Anterior cingulate cortex (tissue), 58 donors: Measurements from ENCODE around the gene USP44.

Experiments used
- DNase-seq, 58 donors: peaks; one replicate each; lab custom pipeline; 2025; lab: John Stamatoyannopoulos, UW

The USP44 gene

DNA sequence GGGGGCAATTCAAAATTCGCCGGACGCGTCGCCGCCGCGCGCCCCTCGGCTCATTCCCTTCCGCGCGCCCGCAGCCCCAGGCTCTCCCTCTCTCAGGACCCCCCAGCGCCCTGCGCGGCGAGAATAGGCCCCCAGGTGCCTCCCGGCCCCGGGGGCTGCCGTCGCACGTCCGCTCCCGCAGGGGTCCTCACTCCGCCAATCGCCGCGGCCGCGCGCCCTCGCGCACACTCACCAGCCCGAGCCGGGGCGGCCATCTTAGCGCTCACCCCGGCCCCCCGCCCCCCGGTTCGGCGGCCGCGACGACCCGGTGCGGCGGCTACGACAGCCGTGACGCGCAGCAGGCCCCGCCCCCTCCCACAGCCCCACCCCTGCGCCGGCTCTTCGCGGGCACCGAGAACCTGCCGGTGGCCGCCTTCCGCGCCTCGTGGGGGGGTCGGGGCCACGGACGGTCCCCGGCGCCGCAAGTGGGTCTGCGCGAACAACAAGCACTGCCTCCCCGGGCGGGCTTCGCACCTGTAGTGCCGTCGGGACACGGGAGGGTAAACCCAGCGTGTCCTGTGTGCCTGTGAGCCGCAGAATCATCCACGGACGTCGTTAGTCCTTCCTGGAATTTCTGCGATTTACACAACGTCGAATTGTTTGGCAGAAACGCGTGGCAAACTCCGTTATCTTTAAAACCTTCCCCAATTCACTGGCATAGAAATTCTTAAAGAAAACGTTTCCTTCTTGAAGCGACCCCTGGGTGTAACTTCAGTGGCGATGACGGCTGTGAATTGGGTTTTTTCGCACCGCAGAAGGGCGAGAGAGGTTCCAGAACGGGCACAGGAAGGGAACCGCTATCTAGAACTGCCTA lies 2.5 kb downstream of the USP44 start:
- peak in 44 of 58 donors; percentile 3 to 66 (median 36) for DNase-seq

DNA sequence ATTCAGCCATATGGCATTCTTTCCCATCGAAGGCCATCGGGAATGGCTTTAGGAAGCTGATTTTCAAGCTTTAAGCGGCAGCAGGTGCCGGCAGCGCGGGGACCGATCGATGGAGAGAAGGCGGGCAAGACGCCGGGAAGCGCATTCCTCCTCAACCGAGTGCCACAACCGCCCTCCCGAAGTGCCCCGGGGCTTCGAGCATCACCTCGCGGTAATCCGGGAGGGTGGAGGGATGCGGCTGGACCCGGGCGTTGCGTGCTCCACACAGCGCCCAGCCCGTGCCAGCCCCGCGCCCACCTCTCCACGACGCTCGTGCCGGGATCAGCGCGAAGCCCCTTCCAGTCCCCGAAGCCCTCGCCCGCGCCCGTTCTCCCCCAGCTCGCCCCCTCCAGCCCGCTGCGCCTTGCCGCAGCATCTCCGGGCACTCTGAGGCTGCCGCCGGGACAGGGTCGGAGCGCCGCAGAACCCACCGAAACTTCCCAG lies 3.2 kb downstream of the USP44 start:
- DNase-seq, result peak in 13 of 58 donors; percentile 4 to 35 (median 18)

DNA sequence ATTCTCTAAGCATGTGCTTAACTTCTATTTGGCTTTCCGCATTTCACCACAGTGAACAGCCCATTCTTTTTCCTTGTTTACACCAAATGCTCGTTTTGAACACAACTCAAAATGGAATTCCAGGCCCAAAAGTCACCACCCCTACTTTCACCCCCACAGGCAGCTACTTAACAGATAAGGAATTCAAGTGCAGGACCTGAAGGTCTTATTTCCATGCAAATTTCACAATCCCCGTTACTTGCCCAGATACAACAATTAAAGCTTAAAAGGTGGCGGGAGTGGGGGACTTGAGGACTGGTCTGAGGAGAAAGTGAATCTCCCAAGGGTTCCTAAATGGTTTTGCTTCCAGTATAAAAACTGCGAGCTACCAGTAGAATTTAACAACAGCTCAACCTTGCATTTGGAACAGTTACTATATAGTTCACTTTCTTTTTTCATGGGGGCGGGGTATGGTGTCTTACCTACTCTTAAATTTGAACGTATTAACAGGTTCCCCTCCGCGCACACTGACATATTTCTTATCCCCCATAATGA lies 3.7 kb downstream of the USP44 start:
- DNase-seq, result no peak

GRCh38 chr12:95546491-95546813 lies 4.8 kb downstream of the USP44 start:
- no peak for DNase-seq

GRCh38 chr12:95545731-95546490 lies 5.4 kb downstream of the USP44 start:
- no peak for DNase-seq

GRCh38 chr12:95545303-95545702 lies 6.0 kb downstream of the USP44 start:
- no peak for DNase-seq

DNA sequence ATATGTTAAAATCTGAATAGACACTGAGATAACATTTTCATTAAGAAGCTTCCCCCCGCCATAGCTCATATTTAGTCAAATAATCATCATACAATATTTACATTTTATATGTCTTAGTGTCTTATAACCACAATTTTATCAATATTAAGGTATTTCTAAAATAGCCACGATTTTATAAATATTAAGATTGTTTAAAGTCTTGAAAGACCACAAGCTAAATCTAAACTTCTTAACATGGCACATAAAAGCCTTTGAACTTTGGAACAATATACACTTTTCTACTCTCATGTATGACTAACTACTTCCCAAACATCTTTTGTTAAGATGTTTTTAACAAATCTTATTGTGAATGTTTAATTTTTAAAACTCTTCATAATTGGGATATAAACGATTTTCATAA lies 6.5 kb downstream of the USP44 start:
- no peak for DNase-seq

- DNase-seq, result no peak
These were observed 8.0 kb downstream of the USP44 start for GRCh38 chr12:95543305-95543704.

DNA sequence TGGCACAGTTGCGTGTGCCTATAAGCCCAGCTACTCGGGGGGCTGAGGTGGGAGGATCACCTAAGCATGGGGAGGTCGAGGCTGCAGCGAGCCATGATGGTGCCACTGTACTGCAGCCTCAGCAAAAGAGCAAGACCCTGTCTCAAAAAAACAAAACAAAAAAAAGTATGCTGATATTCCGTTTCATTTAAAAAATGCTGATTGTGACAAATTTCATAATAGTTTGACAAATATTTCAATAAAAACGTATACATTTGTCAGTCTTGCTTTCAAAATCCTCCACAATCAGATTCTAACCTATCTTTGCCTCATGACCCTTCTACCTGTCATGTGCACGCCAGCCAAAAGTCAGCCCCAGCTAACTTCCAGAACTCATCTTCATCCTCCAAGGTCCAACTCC lies 9.8 kb downstream of the USP44 start:
- no peak for DNase-seq

DNA sequence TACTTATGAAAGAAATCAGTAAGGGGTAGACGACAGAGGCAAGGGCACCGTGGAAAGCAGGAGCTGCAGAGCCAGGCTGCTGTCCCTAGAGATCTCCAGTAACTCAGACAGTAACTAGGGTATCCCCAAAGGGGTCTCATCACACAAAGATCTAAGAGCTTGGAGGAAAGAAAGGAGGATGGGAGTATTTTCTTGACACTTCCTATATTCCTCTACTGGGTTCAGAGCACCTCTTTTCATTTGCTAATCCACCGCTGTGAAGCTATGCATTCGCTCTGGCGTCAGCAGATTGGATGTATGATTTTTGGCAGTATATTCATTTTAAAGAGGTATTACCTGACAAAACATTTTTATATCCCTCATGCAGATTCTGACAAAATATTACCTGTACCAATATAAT lies 12.6 kb downstream of the USP44 start:
- DNase-seq, result no peak

GRCh38 chr12:95538006-95538405 lies 13.3 kb downstream of the USP44 start:
- no peak for DNase-seq

DNA sequence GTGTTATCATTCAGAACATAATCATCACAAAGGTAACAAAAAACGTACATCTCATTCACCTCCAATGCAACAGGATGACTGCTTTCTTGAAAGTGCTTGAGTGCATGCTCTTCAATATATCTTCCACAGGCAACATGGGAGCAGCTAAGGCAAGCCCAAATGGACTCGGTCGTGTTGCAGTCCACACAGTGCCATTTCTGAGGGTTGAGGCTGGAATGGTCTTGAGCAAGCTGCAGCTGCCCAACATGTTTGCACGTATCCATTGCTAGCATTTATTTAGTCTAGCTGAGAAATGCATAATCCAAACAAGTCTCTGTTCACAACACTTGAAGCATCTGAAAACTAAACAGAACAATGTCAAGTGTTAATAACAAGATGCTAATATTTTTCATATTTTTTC lies 17.3 kb downstream of the USP44 start:
- DNase-seq, result no peak

DNA sequence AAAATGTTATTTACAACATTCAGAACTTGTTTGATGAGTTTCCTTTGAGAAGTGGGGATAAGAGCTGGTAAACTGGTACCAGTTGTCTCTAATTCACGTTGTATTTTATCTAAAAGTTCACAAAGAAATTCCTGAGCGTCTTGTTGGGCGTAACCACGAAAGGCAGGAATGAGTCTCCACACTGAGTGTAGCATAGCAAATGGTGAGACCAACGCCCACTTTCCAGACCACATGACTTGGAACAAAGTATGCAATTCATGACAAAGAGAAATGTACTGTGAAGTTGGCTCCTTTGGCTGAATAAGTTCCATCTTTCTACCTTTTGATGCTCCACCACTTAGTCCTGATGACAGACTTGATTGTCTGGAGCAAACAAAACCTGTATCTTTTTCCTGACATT lies 18.4 kb downstream of the USP44 start:
- DNase-seq, result no peak

DNA sequence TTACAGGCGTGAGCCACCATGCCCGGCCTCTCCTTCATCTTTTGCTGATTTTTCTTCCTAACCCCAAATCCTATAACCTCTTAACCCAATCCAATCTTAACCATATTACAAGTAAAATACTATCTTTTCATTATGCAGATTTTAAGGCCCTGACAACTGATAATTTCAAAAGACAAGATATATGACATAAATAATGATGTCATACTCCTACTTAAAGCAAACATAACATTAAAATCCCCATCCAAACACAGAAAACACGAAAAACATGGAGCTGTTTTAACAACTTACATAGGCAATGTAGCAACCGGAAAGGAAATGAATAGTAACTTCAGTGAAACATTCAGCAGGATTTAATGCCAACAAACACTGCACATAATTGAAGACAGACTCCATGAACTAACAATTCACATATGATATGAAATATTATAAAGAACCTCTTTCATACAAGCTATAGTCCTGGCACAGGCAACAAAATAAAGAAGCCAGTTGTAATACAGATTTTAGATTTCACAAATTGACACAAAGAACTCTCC lies 21.5 kb downstream of the USP44 start:
- DNase-seq, result no peak

GRCh38 chr12:95528431-95528830 lies 22.8 kb downstream of the USP44 start:
- no peak for DNase-seq

DNA sequence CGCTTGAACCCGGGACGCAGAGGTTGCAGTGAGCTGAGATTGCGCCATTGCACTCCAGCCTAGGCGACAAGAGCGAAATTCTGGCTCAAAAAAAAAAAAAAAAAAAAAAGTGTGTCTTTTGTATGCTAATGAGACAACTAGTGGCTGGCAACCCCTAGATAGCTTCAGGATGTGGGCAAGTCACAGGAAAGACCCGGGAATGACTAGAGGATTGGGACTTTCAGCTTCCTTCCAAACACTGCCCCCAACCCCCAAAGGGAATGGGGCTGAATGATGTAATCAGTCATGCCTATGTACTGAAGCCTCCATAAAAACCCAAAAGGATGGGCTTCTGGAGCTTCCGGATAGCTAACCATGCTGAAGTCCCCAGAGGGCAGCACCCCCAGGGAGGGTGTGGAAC lies 28.6 kb downstream of the USP44 start:
- no peak for DNase-seq

DNA sequence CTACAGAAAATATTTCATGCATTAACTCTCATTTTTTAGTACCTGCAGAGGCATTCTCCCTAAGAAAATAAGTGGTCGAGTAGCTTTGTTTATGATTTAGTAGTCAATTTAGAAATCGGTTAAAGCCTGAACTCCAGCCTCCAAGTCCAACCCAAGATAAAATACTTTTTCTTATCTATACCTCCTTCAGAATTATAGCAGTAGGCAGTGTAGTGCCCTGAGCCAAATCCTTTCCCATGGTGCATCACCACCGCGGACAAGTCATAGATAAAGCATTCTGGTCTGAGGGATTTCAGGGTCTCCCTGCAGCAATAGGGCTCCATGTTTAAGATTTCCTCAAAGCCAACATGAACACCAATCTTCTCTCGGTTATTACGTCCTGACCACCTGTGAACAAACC lies 30.5 kb downstream of the USP44 start:
- DNase-seq, result no peak

- DNase-seq, result no peak
These were observed 32.3 kb downstream of the USP44 start for GRCh38 chr12:95518944-95519343.

- DNase-seq, result no peak
These were observed 34.0 kb downstream of the USP44 start for GRCh38 chr12:95517246-95517645.

- no peak for DNase-seq
These were observed 34.5 kb downstream of the USP44 start for GRCh38 chr12:95516757-95517156.

DNA sequence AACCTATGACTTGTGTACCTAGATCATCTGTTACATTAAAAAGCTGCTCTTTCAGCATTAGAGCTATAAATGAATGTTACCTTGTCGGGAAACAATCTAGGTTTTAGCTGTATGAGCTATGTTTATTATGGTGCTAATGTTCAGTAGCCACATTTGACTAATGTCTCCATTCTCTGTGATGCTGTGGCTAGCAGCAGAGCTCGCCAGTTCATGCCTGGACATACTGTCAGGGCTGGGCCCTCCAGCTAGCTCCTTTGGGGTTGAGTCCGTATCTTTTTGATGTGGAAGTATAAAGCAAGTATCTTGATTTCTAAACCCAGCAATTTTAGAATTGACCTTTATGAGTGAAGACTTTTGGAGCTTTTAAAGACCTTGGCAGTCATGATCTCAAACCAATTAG lies 36.1 kb downstream of the USP44 start:
- DNase-seq, result no peak
